SIG-M5 treated with dmso at 0.1 percent for 504 hours (cell line): ENCODE results near the gene GREB1L.
"Not testable (repeated sequence)": the region's sequence is repeated elsewhere in the genome, so short reads cannot be mapped to it uniquely, and the experiment has no call there.

ENCODE experiments used
- DNase-seq: peaks from one replicate; lab custom pipeline; 2025; ENCODE audit not compliant: unreplicated experiment; lab: John Stamatoyannopoulos, UW

Gene GREB1L

DNA sequence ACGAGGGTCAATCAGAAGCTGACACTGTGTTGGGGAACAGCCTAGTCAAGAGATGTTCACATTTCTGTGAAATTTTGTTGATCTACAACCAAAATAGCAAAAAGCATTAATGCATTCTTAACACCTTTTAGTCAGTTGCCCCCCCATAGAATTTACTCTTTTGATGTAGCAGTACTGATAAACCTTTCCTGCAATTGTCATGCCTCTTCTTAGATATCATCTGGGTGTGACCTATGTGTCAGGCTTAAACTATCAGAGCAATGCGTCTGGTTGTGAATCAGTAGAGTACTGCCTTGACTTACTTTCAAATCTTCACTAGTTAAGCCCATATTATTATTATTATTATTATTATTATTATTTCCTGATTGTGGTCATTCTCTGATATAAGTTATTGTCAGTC is 61.9 kb downstream of the GREB1L start:
- no peak for DNase-seq

DNA sequence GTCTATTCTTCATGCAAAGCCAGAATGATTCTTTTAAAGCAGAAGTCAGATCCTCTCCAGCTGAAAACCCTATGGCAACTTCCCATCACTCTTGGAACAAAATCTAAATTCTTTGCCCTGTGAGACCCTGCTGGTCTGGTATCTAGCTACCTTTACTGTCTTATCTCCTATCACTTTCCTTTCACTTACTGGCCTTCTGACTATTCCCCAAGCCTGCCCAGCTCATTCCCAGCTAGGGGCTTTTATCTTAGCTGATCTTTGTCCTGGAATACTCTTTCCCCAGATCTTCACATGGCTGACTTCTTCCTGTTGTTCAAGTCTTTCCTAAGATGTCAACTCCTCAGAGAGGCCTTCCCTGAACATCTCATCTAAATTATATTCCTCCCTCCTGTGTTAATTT is 63.6 kb downstream of the GREB1L start:
- DNase-seq = no peak

GRCh38 chr18:21306368-21306767 is 64.3 kb downstream of the GREB1L start:
- DNase-seq = no peak

GRCh38 chr18:21307578-21307977 is 65.5 kb downstream of the GREB1L start:
- no peak for DNase-seq

DNA sequence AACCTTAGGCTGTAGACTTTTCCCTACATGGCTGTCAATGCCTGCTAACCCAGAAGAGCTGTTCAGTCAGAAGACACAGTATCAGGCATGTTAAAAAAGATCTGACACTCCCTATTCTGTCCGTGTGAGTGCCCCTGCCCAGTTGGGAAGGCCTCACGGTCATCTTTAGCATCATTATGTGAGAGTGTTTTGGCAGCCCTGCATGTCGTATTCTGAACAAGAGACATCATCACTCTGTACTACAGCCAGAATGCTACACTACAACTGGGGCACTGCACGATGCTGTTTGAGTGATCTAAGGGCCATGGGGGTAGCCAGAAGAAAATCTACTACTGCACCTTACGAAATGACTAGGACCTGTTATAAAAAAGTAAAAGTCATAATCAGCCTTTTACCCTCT is 67.2 kb downstream of the GREB1L start:
- DNase-seq = no peak

GRCh38 chr18:21311980-21312379 is 69.9 kb downstream of the GREB1L start:
- not testable (repeated sequence) for DNase-seq

- no peak for DNase-seq
Observed at GRCh38 chr18:21313576-21313975, 71.5 kb downstream of the GREB1L start.

DNA sequence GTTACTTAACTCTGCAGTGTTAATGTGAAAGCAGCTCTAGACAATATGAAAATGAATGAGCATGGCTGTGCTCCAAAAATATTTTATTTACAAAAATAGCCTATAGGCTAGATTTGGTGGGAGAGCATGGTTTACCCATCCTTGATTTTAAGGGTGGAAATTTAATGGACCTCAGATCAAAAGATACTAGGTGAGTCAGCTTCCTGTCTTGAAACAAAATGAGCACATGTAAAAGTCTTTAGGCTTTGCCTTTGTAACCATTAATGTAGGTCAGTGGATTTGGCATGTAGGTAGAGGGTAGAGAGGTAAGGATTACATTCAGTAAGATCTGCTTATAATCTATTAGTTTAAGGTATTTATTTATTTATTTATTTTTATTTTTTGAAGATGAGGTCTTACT is 72.7 kb downstream of the GREB1L start:
- DNase-seq = no peak

- not testable (repeated sequence) for DNase-seq
Observed at GRCh38 chr18:21315126-21315525, 73.1 kb downstream of the GREB1L start.

DNA sequence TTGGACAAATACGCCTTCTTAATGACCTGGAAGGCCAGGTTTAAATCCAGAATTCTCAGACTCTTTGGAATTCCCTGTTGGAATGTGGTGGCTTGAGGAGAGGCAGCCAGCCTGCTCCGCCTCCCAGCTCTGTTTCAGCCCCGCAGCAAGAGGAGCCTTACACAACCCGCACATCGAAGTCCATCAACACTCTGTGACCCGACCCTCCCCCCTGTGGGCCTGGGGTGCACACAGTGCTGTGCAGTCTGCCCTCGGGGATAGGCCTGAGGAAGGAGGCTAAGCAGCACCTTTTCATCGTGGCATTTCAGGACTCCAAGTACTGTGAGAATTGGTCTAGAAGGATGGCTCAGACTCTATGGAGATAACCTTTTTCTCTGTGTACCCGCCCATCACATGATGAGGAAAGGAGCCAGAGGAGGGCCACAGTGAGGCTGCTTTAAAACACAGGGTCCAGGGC is 73.7 kb downstream of the GREB1L start:
- DNase-seq = no peak

- DNase-seq = no peak
Observed at GRCh38 chr18:21316296-21316695, 74.3 kb downstream of the GREB1L start.

DNA sequence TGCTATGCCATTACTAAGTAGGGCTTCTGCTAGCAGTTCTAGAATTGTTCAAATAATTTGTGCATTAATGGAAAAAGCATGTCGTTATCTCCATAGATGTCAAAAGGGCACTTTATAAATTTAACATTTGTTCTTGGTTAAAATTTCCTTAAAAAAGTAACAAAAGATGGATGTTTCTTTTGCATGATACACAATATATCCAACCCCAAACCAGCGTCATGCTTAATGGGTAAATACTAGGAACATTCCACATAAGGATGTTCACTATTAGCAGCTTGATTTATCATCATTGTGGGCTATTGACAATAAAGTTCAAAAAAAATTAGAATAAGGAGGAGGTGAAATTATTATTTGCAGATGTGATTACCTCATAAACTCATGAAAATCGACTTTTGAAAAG is 79.7 kb downstream of the GREB1L start:
- no peak for DNase-seq

DNA sequence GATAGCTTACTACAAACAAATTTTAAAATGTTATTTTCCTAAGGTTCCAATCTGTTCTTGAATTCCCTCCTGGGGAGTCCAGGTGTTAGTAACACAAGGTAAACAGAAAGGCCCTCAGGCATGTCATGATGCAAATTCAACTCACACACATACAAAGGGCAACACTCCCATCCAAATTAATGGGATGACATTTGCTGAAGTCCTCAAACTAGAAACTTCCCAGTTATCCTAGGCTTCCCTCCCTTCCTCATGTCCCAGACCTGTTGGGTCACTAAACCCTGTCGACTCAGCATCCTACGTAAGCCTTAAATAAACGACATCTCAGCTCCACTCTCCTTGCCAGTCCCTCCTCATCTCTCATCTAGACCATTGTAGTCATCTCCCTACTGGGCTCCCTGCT is 85.1 kb downstream of the GREB1L start:
- no peak for DNase-seq

- DNase-seq = no peak
Observed at GRCh38 chr18:21330122-21330701, 88.2 kb downstream of the GREB1L start.

DNA sequence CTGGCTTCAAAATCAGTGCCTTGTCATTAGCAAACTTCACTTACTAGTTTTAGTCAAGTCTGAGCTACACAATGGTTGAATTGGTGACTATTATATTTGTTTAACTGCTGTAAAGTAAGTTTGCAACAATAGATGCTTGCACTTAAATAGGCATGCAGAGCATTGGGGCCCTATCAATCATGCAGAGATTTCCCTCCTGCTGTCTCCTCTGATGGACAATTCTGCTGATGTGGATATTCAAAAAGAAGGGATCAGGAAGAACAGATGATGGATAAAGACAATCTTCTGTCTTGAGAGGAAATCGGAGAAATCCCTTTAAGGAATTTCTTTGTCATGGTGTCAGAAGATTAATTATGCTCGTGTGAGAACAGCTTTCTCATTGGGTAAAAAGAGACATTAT is 89.0 kb downstream of the GREB1L start:
- DNase-seq = no peak

DNA sequence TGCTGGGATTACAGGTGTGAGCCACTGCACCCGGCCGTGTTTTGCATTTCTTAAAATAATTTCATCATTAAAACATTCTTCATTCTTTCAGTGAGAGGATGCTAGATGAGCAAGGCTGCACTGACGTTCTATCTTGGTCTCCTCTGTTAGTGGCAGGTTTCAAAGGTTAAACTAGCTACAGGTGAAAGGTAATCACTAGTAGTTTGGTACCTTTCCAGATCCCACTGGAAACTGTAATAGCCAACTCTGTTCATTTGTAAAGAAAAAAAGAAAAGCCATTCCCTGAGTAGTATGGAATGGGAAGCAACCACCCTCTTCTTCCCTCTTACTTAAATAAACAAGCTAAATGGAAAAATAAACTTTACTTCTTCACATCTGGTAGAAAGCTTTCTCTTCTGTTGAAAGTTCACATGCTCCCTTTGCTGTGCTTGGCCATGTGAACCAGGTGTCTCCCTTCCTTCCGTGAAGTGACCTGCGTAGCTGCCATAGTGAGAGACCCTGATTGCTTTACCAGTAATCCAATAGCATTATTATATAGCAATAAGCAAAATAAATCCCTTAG is 94.0 kb downstream of the GREB1L start:
- DNase-seq = no peak

GRCh38 chr18:21336846-21337245 is 94.8 kb downstream of the GREB1L start:
- DNase-seq = no peak

DNA sequence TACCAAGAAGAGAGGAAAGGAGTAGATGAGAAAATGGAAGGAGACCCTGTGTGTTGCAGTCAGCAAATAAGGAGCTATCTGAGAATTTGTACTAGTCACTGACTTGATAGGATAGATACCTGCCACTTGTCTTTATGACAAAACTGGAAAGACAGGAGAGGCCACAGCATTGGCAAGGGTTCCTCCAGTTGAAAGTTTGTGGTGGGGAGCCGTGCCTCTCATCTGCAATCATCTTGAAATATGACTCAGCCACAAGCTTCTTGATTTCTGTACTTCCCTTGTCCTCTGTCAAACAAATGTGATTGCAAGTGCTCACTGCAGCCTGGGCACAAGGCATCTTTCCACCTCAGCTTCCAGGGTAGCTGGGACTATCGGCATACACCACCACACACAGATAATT is 99.1 kb downstream of the GREB1L start:
- peak; percentile 28 for DNase-seq

GRCh38 chr18:21342372-21342771 is 100.3 kb downstream of the GREB1L start:
- DNase-seq = no peak

- DNase-seq = no peak
Observed at GRCh38 chr18:21344860-21345259, 102.8 kb downstream of the GREB1L start.

- DNase-seq = no peak
Observed at GRCh38 chr18:21345840-21346239, 103.8 kb downstream of the GREB1L start.

DNA sequence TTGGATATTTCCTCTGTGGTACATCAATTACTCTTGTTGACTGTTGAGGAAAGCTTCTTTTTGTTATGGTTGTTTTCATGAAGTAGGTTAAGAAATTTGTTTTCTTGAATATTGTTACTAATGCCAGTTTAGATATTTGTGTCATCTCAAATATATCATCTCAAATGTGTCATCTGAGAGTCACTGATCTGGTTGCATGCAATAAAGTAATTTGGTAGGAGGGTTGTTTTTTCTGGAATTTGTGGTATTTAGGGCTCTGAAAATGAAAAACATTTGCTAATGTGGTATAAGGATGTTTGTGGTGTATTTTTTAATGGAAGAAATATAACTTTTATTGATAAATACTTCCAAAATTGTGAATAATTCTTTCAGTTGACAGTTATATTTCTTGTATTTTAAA is 117.7 kb downstream of the GREB1L start:
- DNase-seq = no peak

GRCh38 chr18:21361307-21361880 is 119.4 kb downstream of the GREB1L start:
- DNase-seq = no peak
